ENCODE results near the gene SEC22A. TPM values are rescaled to one million over a fixed set of nuclear protein-coding genes. Genes with fewer than 3 reads are reported as not detected.
"Not testable (repeated sequence)": the region's sequence is repeated elsewhere in the genome, so short reads cannot be mapped to it uniquely, and the experiment has no call there.

Gene SEC22A
- total RNA-seq, 4 donors from 2014 or later = 17.7 to 49.4 (median 24.2) TPM

DNA sequence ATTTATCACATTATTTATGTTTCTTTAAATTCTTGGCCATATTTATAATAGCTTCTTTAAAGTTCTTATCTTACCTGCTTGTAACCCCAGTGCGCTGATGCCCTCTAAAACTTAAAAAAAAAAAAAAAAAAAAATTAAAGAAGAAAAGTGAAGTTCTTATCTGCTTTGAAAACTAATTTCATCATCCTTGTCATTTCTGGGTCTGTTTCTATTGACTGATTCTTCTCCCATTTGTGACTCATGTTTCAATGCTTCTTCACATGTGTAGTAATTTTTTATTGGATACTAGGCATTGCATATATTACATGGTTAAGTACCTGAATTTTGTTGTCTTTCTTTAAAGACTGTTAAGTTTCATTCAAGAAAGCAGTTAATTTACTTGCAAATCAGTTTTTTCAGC, 3.4 kb upstream of the SEC22A start:
- WGBS, 2 donors = 93 to 94% methylated on average over 1 of the region's 1 CpG
- no peak overlapping the region for H3K27ac ChIP-seq

DNA sequence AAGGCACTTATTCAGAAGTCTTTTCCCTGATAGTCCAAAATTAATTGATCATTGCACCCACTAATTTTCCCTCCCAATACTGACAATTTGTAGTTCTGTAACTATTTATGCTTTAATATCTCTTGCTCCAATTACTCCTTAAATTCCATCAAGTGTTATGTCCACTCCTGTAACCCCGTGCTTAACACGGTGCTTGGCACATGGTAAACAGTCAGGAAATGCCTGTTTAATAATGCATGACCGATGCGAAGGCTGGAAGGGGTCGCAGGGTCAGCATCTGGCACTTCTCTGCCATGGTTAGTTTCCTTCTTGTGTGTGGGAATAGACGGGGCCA, 553 bp upstream of the SEC22A start:
- no peak for DNase-seq (ENCODE audit: low spot score in 2 of 2)
- Histone ChIP-seq H3K27ac (peak overlapping the region in 3 of 4 donors; percentile 89 to 95 (median 93)), H3K9me3 (no peaks in the 10 kb centered on the region), H3K4me1 (peaks cover 0 to 22% (median 7%) of the 10 kb centered on the region in 4 donors), H3K36me3 (no peaks in the 10 kb centered on the region), H3K4me3 (peak overlapping the region; percentile 72 to 87 (median 84)), H3K27me3 (no peaks in the 10 kb centered on the region)
- 2 to 3% methylated on average over 6 of the region's 6 CpGs for WGBS, 2 donors
- no peak for TF ChIP-seq POLR2A (IDR thresholded peaks at IDR 0.05)
- no peak for TF ChIP-seq EP300 (IDR thresholded peaks at IDR 0.05)
- TF ChIP-seq, protein P1, sequence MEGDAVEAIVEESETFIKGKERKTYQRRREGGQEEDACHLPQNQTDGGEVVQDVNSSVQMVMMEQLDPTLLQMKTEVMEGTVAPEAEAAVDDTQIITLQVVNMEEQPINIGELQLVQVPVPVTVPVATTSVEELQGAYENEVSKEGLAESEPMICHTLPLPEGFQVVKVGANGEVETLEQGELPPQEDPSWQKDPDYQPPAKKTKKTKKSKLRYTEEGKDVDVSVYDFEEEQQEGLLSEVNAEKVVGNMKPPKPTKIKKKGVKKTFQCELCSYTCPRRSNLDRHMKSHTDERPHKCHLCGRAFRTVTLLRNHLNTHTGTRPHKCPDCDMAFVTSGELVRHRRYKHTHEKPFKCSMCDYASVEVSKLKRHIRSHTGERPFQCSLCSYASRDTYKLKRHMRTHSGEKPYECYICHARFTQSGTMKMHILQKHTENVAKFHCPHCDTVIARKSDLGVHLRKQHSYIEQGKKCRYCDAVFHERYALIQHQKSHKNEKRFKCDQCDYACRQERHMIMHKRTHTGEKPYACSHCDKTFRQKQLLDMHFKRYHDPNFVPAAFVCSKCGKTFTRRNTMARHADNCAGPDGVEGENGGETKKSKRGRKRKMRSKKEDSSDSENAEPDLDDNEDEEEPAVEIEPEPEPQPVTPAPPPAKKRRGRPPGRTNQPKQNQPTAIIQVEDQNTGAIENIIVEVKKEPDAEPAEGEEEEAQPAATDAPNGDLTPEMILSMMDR (IDR thresholded peaks at IDR 0.05) = no peak

More for the DNA sequence above, 3.4 kb upstream of the SEC22A start:
- DNase-seq (ENCODE audit: low spot score in 2 of 2) = no peak
- TF ChIP-seq EP300 (IDR thresholded peaks at IDR 0.05) (no peak), POLR2A (IDR thresholded peaks at IDR 0.05) (no peak)
- TF ChIP-seq, protein P1 (IDR thresholded peaks at IDR 0.05) = no peak
- Histone ChIP-seq H3K9me3 (no peaks in the 10 kb centered on the region), H3K4me3 (no peak overlapping the region), H3K27me3 (no peaks in the 10 kb centered on the region), H3K4me1 (peaks cover 0 to 19% (median 7%) of the 10 kb centered on the region in 4 donors), H3K36me3 (no peaks in the 10 kb centered on the region)

DNA sequence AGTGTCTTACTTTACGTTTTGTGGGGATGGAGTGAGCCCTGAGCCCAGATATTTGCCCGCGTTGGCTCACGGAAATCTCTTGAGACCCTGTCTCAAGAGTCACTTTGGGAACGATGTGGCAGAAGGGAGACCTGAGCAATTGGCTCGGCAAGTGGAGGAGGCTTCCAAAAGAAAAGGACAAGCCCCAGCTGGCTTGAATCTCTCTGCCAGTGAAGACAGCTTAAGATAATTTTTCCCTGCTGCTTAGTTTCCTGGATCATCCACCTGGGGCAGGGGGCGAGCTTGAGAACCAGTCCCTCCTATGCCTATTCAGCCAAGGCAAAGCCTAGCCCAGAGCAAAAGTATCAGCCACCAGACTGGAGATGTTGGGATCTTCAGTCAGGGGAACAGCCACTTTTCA, 708 bp downstream of the SEC22A start:
- H3K27ac ChIP-seq = peak overlapping the region; percentile 69 to 95 (median 91)
- TF ChIP-seq EP300 (IDR thresholded peaks at IDR 0.05) = no peak
- TF ChIP-seq, protein P1 (IDR thresholded peaks at IDR 0.05) = no peak
- no peak for TF ChIP-seq POLR2A (IDR thresholded peaks at IDR 0.05)
- H3K36me3 ChIP-seq = no peaks in the 10 kb centered on the region
- no peaks in the 10 kb centered on the region for H3K9me3 ChIP-seq
- no peaks in the 10 kb centered on the region for H3K27me3 ChIP-seq
- H3K4me1 ChIP-seq = peaks cover 0 to 22% (median 7%) of the 10 kb centered on the region in 4 donors
- WGBS, 2 donors = 3 to 4% methylated on average over 7 of the region's 7 CpGs
- DNase-seq (ENCODE audit: low spot score in 2 of 2) = no peak
- peak overlapping the region; percentile 72 to 87 (median 84) for H3K4me3 ChIP-seq

DNA sequence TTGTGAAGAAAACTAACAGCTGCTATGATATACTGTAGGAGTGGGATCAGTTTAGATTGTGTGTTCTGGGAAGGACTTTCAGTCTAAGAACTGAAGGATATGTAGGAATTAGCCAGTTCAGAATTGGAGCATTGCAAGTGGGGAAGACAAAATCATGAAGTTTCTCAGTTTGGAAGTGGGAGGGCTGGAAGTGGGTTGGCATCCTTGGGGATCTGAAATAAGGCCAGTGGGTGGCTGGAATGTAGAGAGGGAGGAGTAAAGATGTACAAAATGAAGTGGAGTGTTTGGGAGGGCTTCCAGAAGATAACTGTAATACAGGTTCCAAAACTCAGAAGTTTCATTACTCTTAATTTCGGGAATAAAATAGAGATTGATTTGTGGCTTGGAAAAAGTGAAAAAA, 17.2 kb downstream of the SEC22A start:
- Histone ChIP-seq H3K36me3 (peaks cover 0 to 13% (median 0%) of the 10 kb centered on the region in 3 donors), H3K4me1 (peaks cover 0 to 14% (median 0%) of the 10 kb centered on the region in 4 donors), H3K27me3 (no peaks in the 10 kb centered on the region), H3K9me3 (no peaks in the 10 kb centered on the region), H3K27ac (no peak overlapping the region), H3K4me3 (no peak overlapping the region)
- no peak for DNase-seq (ENCODE audit: low spot score in 2 of 2)
- TF ChIP-seq, protein P1 (IDR thresholded peaks at IDR 0.05) = no peak
- TF ChIP-seq EP300 (IDR thresholded peaks at IDR 0.05) (no peak), POLR2A (IDR thresholded peaks at IDR 0.05) (no peak)
- WGBS, 2 donors = 86 to 93% methylated on average over 1 of the region's 1 CpG

DNA sequence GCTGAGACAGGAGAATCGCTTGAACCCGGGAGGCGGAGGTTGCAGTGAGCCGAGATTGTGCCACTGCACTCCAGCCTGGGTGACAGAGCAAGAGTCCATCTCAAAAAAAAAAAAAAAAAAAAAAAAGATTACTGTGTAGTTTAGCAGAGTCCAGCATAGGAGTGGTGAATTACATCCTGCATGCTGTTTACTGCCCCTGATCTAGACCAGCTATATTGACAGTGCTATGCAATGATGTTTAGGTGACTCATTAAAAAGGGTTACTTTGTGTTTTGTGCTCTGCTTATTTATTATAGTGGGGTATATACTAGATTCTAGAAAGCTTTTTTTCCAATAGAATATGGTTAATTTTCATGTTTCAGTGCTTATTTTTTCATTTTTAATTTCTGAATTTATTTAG, 19.6 kb downstream of the SEC22A start:
- peaks cover 0 to 14% (median 0%) of the 10 kb centered on the region in 4 donors for H3K4me1 ChIP-seq
- 97 to 98% methylated on average over 4 of the region's 4 CpGs for WGBS, 2 donors
- not testable (repeated sequence) for DNase-seq (ENCODE audit: low spot score in 2 of 2)

DNA sequence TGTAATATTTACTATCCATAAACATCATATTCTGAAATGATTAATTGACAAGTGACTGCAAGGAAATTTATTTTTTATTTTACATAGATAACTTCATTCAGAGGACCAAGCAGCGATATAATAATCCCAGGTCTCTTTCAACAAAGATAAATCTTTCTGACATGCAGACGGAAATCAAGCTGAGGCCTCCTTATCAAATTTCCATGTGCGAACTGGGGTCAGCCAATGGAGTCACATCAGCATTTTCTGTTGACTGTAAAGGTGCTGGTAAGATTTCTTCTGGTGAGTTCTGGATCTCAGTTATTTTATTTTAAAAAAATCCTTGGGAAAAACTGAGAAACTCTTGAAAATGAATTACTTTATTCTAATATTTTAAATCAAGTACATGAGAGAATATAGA, 23.3 kb downstream of the SEC22A start:
- peaks cover 0 to 57% (median 0%) of the 10 kb centered on the region in 3 donors for H3K36me3 ChIP-seq
- H3K27ac ChIP-seq = no peak overlapping the region
- H3K9me3 ChIP-seq = peaks cover 0 to 20% (median 7%) of the 10 kb centered on the region in 4 donors
- TF ChIP-seq, protein P1 (IDR thresholded peaks at IDR 0.05) = no peak
- TF ChIP-seq POLR2A (IDR thresholded peaks at IDR 0.05) = no peak
- no peak for TF ChIP-seq EP300 (IDR thresholded peaks at IDR 0.05)
- WGBS, 2 donors = 90 to 93% methylated on average over 3 of the region's 3 CpGs
- H3K27me3 ChIP-seq = no peaks in the 10 kb centered on the region
- H3K4me3 ChIP-seq = no peak overlapping the region
- DNase-seq (ENCODE audit: low spot score in 2 of 2) = no peak
- H3K4me1 ChIP-seq = no peaks in the 10 kb centered on the region

More for the DNA sequence above, 19.6 kb downstream of the SEC22A start:
- not testable (repeated sequence) for H3K27me3 ChIP-seq, H3K4me3 ChIP-seq, H3K9me3 ChIP-seq, H3K27ac ChIP-seq
- H3K36me3 ChIP-seq = peaks cover 0 to 33% (median 0%) of the 10 kb centered on the region in 3 donors
